Measurements from ENCODE around the gene PRM2.

PRM2 gene

GRCh38 chr16:11273721-11274324, 2.5 kb downstream of the PRM2 start:
- H3K27me3 ChIP-seq (ENCODE audit: insufficient read depth, poor library complexity, severe bottlenecking) = no peaks in the 10 kb centered on the region
- no peak overlapping the region for H3K27ac ChIP-seq (replicated peaks)
- no peak for DNase-seq (ENCODE audit: low read depth in 1 of 2, low spot score in 1 of 2)
- TF ChIP-seq REST (IDR thresholded peaks at IDR 0.05; ENCODE audit: insufficient replicate concordance, low read depth) (no peak), POLR2AphosphoS5 (IDR thresholded peaks at IDR 0.05; ENCODE audit: low read depth) (no peak), SPI1 (IDR thresholded peaks at IDR 0.05; ENCODE audit: borderline replicate concordance, low read depth) (no peak), CTCF (IDR thresholded peaks at IDR 0.05; ENCODE audit: insufficient read depth, low read length) (no peak), GABPA (IDR thresholded peaks at IDR 0.05; ENCODE audit: low read depth) (no peak)
- no peak overlapping the region for H3K4me3 ChIP-seq (replicated peaks; ENCODE audit: insufficient read depth, low read length)

- no peak within 1 kb of the TSS for H3K27ac ChIP-seq (replicated peaks)
- H3K4me3 ChIP-seq (replicated peaks; ENCODE audit: insufficient read depth, low read length) = no peak within 1 kb of the TSS
- H3K27me3 ChIP-seq (ENCODE audit: insufficient read depth, poor library complexity, severe bottlenecking) = no peaks in the 10 kb centered on the region
- no peak for DNase-seq (ENCODE audit: low read depth in 1 of 2, low spot score in 1 of 2)
- TF ChIP-seq REST (IDR thresholded peaks at IDR 0.05; ENCODE audit: insufficient replicate concordance, low read depth) = no peak
Observed at GRCh38 chr16:11272921-11273720, 3.2 kb downstream of the PRM2 start, which contains the start of gene PRM3. Gene PRM3 (minus strand): TSS chr16:11273629. CDS start chr16:11273595, 34 bp downstream.

GRCh38 chr16:11272484-11272883, 3.8 kb downstream of the PRM2 start:
- Histone ChIP-seq H3K27me3 (ENCODE audit: insufficient read depth, poor library complexity, severe bottlenecking) (no peaks in the 10 kb centered on the region), H3K4me3 (replicated peaks; ENCODE audit: insufficient read depth, low read length) (no peak overlapping the region), H3K27ac (replicated peaks) (no peak overlapping the region)
- no peak for TF ChIP-seq SPI1 (IDR thresholded peaks at IDR 0.05; ENCODE audit: borderline replicate concordance, low read depth)
- no peak for TF ChIP-seq REST (IDR thresholded peaks at IDR 0.05; ENCODE audit: insufficient replicate concordance, low read depth)
- TF ChIP-seq CTCF (IDR thresholded peaks at IDR 0.05; ENCODE audit: insufficient read depth, low read length) = no peak
- no peak for TF ChIP-seq GABPA (IDR thresholded peaks at IDR 0.05; ENCODE audit: low read depth)
- no peak for TF ChIP-seq POLR2AphosphoS5 (IDR thresholded peaks at IDR 0.05; ENCODE audit: low read depth)
- DNase-seq (ENCODE audit: low read depth in 1 of 2, low spot score in 1 of 2) = no peak

Data from HL-60 (cell line).